ENCODE measurements around the gene DNM3. TPM values are rescaled to one million over a fixed set of nuclear protein-coding genes. Genes with fewer than 3 reads are reported as not detected.
A peak's percentile ranks its signal among the peaks of the same experiment; 100 is the strongest.

Gene DNM3
- total RNA-seq, 6 donors from 2014 or later: 7.1 to 30.4 (median 10.3) TPM

DNA sequence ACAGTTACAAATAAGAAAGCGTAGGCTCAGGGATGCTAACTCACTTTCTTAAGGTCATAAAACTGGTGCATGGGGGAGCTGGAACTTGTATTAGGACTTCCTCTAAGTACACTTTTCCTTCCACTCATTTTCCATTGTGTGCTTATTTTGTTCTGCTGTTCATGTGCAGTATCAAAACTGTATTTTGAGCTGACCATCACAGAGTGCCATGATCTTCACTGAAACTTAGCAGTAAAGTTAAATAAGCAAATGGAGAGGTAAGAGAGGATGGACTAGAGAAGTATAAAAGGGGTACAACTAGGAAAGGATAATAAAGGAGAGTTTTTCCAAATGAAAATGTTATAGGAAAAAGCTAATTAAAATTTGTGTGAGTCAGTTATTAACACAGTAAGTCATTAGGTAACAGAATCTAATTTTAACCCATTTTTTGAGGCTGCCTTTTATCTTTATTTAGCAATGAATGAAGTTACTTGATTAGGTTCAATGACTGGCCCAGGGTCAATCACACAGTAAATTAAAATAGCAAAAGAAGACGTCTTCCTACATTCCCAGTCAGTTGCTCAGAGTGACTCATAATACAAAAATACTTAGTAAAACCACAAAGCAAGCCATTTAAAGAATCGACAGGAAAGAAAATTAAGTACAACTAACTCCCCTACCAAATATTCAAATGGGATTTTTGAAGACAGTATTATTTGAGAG, 413.4 kb downstream of the DNM3 start:
- ATAC-seq (ENCODE audit: low FRiP score in 2 of 2) (peak in 1 of 2 donors; percentile 80), DNase-seq (no peak)
- Histone ChIP-seq H3K4me1 (no peaks in the 10 kb centered on the region), H3K27me3 (no peaks in the 10 kb centered on the region), H3K4me3 (no peak overlapping the region), H3K27ac (peak overlapping the region in 1 of 4 donors; percentile 8), H3K9me3 (peaks cover 0 to 2% (median 0%) of the 10 kb centered on the region in 4 donors), H3K36me3 (no peaks in the 10 kb centered on the region)
- whole genome bisulfite sequencing, 2 donors: 44 to 64% methylated on average over 3 of the region's 3 CpGs
- TF ChIP-seq POLR2A (IDR thresholded peaks at IDR 0.05) (no peak), EP300 (IDR thresholded peaks at IDR 0.05) (no peak), POLR2AphosphoS5 (IDR thresholded peaks at IDR 0.05) (no peak)
- TF ChIP-seq, protein P1, sequence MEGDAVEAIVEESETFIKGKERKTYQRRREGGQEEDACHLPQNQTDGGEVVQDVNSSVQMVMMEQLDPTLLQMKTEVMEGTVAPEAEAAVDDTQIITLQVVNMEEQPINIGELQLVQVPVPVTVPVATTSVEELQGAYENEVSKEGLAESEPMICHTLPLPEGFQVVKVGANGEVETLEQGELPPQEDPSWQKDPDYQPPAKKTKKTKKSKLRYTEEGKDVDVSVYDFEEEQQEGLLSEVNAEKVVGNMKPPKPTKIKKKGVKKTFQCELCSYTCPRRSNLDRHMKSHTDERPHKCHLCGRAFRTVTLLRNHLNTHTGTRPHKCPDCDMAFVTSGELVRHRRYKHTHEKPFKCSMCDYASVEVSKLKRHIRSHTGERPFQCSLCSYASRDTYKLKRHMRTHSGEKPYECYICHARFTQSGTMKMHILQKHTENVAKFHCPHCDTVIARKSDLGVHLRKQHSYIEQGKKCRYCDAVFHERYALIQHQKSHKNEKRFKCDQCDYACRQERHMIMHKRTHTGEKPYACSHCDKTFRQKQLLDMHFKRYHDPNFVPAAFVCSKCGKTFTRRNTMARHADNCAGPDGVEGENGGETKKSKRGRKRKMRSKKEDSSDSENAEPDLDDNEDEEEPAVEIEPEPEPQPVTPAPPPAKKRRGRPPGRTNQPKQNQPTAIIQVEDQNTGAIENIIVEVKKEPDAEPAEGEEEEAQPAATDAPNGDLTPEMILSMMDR (IDR thresholded peaks at IDR 0.05): no peak

DNA sequence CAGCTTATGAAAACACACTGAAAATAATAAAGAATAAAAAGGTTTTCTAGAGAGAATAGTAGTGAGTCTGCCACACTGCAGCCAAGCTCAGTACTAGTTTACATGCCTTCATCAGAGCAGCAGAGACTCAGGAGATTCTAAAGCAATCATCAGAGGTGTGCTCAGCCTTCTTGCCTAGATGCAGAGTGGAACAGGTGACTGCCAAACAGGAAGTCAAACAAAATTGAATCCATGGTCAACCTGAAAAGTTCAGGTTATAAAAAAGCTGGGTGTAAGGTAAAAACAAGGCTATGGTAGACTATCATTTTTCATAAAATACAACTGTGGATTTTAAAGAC, 413.9 kb downstream of the DNM3 start:
- DNase-seq: no peak

DNA sequence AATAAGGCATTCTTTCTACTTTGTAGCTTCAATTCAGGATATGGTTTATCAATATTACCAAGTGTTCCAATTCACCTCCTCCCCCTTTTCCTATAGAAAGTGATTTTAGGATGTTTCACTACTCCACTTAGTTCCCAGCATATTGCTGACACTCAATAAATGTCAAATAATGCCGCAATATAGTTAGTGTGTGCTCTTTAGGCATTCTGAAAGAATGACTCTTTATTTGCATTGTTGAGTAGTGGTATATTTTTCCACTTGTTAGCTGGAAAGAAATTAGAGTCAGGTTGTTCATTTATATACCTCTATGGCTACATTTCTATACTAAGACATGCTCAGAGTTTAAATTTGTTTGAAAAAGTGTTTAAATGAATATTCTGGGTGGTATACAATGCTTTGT, 424.6 kb downstream of the DNM3 start:
- TF ChIP-seq POLR2A (IDR thresholded peaks at IDR 0.05): no peak
- TF ChIP-seq EP300 (IDR thresholded peaks at IDR 0.05): no peak
- TF ChIP-seq, protein P1 (IDR thresholded peaks at IDR 0.05): no peak
- no peak for TF ChIP-seq POLR2AphosphoS5 (IDR thresholded peaks at IDR 0.05)
- no peak overlapping the region for H3K27ac ChIP-seq
- WGBS, 2 donors: 93 to 100% methylated on average over 1 of the region's 1 CpG
- no peak overlapping the region for H3K4me3 ChIP-seq
- no peak for DNase-seq
- H3K27me3 ChIP-seq: no peaks in the 10 kb centered on the region
- peaks cover 0 to 12% (median 3%) of the 10 kb centered on the region in 4 donors for H3K4me1 ChIP-seq
- H3K9me3 ChIP-seq: no peaks in the 10 kb centered on the region
- H3K36me3 ChIP-seq: no peaks in the 10 kb centered on the region
- no peak for ATAC-seq (ENCODE audit: low FRiP score in 2 of 2)

More for the DNA sequence above, 413.9 kb downstream of the DNM3 start:
- no peaks in the 10 kb centered on the region for H3K27me3 ChIP-seq
- no peaks in the 10 kb centered on the region for H3K36me3 ChIP-seq
- H3K27ac ChIP-seq: peak overlapping the region in 1 of 4 donors; percentile 8
- no peaks in the 10 kb centered on the region for H3K4me1 ChIP-seq
- H3K9me3 ChIP-seq: peaks cover 0 to 7% (median 4%) of the 10 kb centered on the region in 4 donors
- no peak overlapping the region for H3K4me3 ChIP-seq
- TF ChIP-seq POLR2AphosphoS5 (IDR thresholded peaks at IDR 0.05) (no peak), EP300 (IDR thresholded peaks at IDR 0.05) (no peak), POLR2A (IDR thresholded peaks at IDR 0.05) (no peak)
- ATAC-seq (ENCODE audit: low FRiP score in 2 of 2): no peak

DNA sequence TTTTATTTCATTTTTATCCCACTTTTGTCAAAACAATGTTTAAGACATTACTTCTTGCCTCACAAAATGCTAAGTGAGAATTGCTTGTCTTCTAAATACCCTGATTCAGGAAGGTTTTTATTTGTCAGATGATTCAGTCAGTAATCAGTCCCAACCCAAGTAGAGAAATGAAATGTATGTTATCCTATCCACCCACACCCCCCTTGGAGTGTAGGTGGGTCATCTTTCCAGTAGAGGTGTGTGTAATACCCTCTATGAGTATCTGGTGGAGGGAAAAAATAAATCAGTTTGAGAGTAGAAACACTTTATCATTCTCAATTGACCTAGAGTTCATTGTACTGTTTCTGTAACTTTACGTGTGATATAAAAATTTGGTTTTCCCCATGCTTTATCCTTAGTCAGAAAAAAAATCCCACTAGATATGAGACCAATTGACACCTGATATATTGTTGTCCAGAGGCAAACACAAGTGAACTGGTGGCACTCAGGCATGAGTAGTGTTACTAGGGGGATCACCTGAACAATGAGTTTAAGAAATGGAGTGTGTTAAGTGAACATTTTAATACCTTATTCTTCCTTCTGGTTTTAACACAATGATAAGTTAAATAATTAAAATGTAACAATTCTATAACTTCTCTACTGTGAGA, 425.4 kb downstream of the DNM3 start:
- Histone ChIP-seq H3K27me3 (no peaks in the 10 kb centered on the region), H3K36me3 (no peaks in the 10 kb centered on the region), H3K9me3 (no peaks in the 10 kb centered on the region), H3K27ac (no peak overlapping the region), H3K4me1 (peaks cover 0 to 12% (median 3%) of the 10 kb centered on the region in 4 donors), H3K4me3 (no peak overlapping the region)
- DNase-seq (no peak), ATAC-seq (ENCODE audit: low FRiP score in 2 of 2) (no peak)
- 95 to 97% methylated on average over 1 of the region's 1 CpG for WGBS, 2 donors
- TF ChIP-seq POLR2A (IDR thresholded peaks at IDR 0.05): no peak
- no peak for TF ChIP-seq EP300 (IDR thresholded peaks at IDR 0.05)
- TF ChIP-seq, protein P1 (IDR thresholded peaks at IDR 0.05): no peak

DNA sequence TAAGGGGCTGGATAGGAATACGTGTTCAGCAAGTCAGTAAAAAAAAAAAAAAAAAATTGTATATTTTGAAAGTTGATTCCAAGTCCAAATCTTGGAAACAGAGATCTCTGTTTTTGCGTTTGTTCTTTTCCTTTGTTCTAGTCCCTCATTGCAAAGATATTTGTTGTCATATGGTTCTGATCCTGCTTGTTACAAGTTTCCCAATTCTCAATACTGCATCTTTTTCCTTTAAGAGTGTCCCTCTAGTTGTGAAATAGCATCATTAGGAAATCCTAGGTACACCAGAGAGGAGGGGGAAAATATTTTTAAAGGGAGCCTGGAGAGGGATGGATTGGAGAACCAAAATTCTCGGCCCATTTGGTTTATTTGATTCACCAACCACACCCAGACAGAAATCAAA, 426.9 kb downstream of the DNM3 start:
- Histone ChIP-seq H3K36me3 (no peaks in the 10 kb centered on the region), H3K27me3 (no peaks in the 10 kb centered on the region), H3K27ac (no peak overlapping the region), H3K4me3 (no peak overlapping the region), H3K9me3 (no peaks in the 10 kb centered on the region), H3K4me1 (peaks cover 0 to 12% (median 3%) of the 10 kb centered on the region in 4 donors)
- ATAC-seq (ENCODE audit: low FRiP score in 2 of 2) (no peak), DNase-seq (no peak)
- TF ChIP-seq EP300 (IDR thresholded peaks at IDR 0.05): no peak
- no peak for TF ChIP-seq POLR2A (IDR thresholded peaks at IDR 0.05)
- TF ChIP-seq POLR2AphosphoS5 (IDR thresholded peaks at IDR 0.05): no peak
- TF ChIP-seq, protein P1 (IDR thresholded peaks at IDR 0.05): no peak
- WGBS, 2 donors: 64 to 74% methylated on average over 3 of the region's 3 CpGs
